Activated CD4-positive, alpha-beta T cell treated with anti-CD3 and anti-CD28 coated beads, Interleukin-2, amount 50 U/mL, for 1 hour (primary cell): ENCODE measurements around the gene LDAH.
A peak's percentile ranks its signal among the peaks of the same experiment; 100 is the strongest.
"Not testable (repeated sequence)": the region's sequence is repeated elsewhere in the genome, so short reads cannot be mapped to it uniquely, and the experiment has no call there.

Source experiments
- DNase-seq: peaks from one replicate; pipeline ENCODE4 v3.0.0-alpha.2; 2020

The LDAH gene

DNA sequence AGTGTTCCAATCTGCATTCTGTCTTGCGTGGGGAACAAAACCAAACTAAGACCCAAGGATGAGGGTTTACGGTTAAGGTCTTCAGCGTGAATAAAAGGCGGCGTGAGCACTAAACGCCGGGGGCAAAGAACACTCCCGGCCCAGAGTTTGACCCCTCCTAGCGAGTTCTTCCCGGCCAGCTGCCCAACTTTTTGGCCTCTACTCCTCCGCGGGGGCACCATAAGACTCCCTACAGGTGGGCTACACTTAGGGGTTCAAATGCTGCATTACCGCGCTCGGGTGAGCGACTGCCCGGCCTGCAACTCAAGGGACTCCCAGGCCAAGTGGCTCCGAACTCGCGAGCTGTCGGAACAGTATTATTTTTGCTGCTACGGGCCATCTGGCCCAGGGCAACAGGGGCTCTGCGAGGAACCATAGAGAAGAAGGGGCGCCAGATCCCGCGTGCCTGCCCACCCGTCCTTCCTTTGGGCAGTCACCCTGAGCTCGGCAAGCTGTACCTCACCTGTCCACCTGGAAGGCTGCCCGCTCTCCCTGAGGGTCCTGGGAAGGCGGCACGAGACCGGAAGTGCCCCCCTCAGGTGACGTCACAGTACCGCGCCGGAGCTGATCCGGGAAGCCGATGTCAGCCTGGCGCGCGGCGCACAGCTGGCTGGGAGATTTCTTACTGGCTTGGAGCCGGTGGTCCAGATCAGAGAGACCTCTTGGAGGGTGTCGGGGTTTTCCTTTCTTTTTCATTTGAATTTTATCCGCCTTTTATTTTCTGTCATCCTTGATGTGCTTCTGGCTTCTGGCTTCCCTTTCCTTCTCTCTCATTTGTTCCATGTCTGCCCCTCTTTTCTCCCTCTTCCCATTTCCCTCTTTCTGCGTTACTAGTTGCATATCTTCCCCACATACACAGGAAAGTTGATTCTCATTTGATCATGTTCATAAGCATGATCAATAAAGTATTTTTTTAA, at the start of gene LDAH:
LDAH (minus strand) TSS at position 567 of the 956 bp plus-strand sequence. CDS start 21,638 bp downstream, outside the sequence.
- peak; percentile 79 for DNase-seq

GRCh38 chr2:20868377-20868776, 45.5 kb upstream of the LDAH start:
- peak; percentile 34 for DNase-seq

DNA sequence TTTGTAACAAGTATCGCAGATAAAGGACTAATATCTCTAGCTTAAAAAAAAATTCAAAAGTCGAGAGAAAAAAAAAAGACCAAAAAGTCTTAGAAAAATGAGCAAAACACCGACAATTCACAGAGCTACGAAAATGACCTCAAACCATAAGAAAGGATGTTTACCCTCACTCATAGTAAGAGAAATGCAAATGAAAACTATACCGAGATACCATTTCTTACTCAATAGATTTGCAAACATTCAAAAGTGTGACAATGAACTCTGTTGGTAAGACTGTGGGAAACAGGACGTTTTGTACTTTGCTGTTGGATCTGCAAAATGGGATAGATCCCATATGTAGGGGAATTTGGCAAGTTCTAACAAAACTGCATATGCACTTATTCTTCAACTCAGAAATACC, 39.9 kb upstream of the LDAH start:
- DNase-seq: no peak

- no peak for DNase-seq
Measured at GRCh38 chr2:20855456-20855855, 32.6 kb upstream of the LDAH start.

DNA sequence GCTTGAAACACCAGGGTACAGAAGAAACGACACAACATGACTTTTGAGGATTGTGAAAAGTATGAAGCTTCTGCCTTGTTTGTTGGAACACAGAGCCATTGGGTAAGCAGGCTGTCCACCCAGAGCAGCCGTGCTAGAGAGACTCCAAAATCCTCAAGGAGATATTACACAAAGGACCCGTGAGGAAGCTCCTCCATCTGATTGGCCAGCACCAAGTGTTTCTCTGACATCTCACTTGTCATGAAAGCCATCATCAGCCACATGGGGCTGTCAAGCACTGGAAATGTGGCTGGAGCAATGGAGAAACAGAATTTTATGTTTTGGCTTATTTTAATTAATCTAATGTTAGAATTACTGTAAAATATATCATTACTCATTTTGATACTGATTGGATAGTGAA, 29.8 kb upstream of the LDAH start:
- DNase-seq: no peak

DNA sequence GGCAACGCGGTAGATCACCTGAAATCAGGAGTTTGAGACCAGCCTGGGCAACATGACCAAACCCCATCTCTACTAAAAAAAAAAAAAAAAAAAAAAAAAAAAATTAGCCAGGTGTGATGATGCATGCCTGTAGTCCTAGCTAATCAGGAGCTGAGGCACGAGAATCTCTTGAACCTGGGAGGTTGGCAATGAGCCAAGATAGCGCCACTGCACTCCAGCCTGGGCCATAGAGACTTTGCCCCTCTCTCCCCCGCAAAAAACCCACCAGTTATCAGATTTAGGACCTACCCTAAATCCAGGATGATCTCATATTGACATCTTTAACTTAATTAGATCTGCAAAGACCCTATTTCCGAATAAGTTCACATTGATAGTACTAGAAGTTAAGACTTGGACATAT, 29.2 kb upstream of the LDAH start:
- DNase-seq: no peak

DNA sequence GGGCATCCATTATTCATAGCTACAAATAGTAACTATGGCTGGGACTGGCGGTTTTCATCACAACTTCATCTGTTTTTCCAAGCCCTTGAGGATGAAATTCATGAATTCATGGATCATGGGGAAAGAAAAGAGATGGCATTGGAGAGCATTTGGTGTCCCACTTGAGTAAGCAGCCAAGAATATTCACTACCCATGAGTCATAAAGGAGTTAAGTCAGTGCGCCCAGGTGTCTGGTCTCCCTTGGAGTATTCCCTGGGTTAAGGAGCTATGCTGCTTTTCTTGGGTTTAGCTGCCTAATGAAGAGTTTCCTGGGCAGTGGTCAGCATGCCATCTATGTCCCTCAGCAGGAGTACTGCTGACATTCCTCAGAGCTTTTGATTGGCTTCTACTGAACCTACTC, 21.3 kb upstream of the LDAH start:
- no peak for DNase-seq

- no peak for DNase-seq
Measured at GRCh38 chr2:20839052-20839451, 16.2 kb upstream of the LDAH start.

DNA sequence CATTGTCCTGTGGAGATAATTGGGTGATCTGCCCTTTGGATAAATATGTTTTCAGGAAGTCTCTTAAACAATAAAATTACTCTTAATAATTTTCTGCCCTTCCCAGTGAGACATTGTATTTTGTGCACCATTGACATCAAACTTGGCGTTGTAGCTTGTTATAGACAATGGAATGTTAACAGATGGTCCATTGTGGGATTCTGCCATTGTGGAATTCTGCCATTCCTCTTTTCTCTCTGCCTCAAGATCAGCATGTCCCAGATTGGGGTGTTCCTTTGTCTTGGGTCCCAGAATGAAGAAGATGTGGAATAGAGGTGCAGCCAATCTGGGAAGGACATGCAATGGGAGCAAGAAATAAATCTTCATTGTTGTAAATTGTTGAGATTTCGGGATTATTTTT, 15.1 kb upstream of the LDAH start:
- DNase-seq: no peak

GRCh38 chr2:20836521-20836920, 13.6 kb upstream of the LDAH start:
- DNase-seq: no peak

DNA sequence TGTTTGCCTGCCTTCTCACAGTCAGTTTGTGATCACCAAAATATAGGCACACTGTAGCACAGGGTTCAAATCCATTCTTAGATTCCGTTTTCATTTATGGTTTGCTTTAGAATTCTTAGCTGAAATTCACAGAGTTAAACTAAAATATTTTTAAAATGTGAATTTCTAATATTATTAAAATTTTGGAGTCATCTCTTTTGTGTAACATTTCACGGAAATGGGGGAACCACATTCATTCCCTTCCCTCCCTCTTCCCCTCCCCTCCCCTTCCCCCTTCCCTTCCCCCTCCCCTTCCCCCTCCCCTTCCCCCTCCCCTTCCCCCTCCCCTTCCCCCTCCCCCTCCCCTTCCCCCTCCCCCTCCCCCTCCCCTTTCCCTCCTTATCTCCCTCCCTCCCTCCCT, 11.4 kb upstream of the LDAH start:
- no peak for DNase-seq

DNA sequence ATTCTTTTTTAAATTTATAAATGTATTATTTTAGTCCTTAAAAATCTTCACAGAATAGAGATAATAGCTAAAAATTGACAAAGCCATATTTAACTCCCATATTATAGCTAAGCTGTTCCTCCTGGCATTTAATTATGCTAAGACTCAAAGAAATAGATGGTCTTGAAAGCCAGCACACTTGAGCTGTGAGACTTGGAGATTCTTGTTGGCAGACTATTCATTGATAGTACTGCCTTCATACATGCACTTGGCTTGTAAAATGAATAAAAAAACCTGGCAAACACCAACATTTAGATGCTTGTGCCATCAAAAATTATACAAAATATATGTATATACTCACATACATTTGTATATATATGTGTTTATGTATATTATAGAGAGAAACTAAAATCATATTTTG, 9.7 kb upstream of the LDAH start:
- no peak for DNase-seq

GRCh38 chr2:20829861-20830260, 7.0 kb upstream of the LDAH start:
- DNase-seq: no peak

- no peak for DNase-seq
Measured at GRCh38 chr2:20823917-20824316, 1.0 kb upstream of the LDAH start.

- no peak for DNase-seq
Measured at GRCh38 chr2:20818820-20819219, 4.1 kb downstream of the LDAH start.

GRCh38 chr2:20815216-20815615, 7.7 kb downstream of the LDAH start:
- no peak for DNase-seq

DNA sequence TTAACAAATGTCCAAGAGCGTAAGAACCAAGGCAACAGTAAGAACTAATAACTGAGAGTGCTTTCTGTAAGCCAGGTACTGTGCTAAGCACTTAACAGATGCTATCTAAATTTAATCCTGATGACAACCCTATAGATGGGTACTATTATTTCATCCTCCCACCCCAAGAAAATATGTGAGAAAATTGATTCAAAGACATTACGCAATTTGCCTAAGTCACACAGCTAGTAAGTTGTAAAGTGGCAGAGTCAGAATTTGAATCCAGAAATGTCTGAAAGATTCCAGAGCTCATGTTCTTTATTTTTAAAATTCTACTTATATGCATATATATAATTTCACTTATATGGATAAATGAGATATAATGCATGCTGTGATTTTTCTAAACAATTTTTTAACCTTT, 10.1 kb downstream of the LDAH start:
- DNase-seq: no peak

GRCh38 chr2:20806286-20806685, 16.6 kb downstream of the LDAH start:
- DNase-seq: no peak

DNA sequence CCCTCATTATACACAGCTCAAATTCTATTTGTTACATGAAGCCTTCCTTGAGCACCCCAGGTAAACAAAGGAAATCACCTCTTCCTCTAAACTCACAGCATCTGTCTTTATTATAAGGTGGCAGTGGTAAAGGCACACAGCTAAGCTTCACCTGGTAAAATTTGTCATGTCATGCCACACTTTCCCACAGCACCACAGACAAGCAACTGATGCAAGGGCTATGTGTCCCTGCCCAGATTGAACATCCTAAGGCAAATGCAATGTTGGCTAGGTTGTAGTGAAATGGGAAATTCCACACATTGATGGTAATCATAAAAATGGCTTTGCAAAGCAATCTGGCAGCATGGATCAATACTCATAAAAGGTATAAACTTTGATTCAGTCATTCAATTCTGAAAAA, 18.9 kb downstream of the LDAH start:
- no peak for DNase-seq

DNA sequence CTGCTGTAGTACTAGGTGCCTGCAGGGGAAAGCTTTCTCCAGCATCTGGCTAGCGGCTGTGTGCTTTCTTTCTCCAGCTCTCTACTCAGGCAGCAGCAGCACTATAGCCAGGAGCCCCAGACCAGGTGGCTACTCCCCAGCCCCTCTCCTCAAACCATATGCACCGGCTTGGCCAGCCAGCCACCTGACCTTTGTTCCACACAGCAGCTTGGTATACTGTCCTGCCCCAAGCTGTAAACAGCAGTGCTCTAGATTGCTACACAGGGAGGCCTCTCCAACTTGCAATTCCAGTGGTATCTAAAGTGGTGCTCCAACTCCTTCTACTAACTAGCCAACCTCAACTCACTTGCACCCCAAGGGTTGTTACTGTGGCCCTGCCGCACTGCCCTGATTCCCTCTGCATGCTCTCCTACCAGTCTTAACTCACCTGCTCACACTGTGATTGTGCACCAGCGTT, 19.6 kb downstream of the LDAH start:
- no peak for DNase-seq

- DNase-seq: no peak
Measured at GRCh38 chr2:20797096-20797495, 25.8 kb downstream of the LDAH start.

- DNase-seq: no peak
Measured at GRCh38 chr2:20796374-20796791, 26.5 kb downstream of the LDAH start.

GRCh38 chr2:20793944-20794343, 29.0 kb downstream of the LDAH start:
- DNase-seq: not testable (repeated sequence)

DNA sequence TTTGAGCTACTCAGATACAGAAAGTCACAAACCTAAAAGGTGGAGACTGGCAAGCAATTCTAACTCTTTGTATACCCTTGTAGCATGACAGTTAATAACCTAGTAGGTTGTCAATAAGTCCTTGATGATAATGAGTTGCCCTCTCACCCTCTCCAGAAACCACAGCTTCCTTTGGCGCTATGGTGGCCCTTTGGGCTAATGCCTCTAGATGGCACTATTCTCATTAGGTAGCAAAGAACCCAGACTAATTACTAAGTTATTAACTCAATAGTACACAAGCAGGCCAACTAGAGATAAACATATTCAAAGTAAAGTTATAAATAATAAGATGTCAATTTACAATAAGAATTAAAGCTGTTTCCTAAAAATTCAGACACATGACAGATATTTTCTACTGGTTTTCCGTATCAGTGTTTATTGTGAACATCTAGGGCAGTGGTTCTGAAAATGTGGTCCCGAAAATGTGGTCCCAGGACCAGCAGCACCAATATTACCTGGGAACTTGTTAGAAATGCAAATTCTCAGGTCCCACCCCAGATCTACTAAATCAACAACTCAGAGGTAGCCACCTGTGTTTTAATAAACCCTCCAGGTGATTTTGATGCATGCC, 41.1 kb downstream of the LDAH start:
- DNase-seq: peak; percentile 6
